Left forelimb (tissue), 1 donor: Measurements from ENCODE around the gene FAM229A.
"Not testable (repeated sequence)": the region's sequence is repeated elsewhere in the genome, so short reads cannot be mapped to it uniquely, and the experiment has no call there.

Experiments used
- DNase-seq: peaks from one replicate; pipeline ENCODE4 v3.0.0-alpha.2; 2018; ENCODE audit warnings: low spot score

Gene FAM229A

GRCh38 chr1:32376199-32376598 lies 13.9 kb upstream of the FAM229A start:
- no peak for DNase-seq

GRCh38 chr1:32373996-32374592 lies 11.8 kb upstream of the FAM229A start:
- no peak for DNase-seq

- no peak for DNase-seq
These were observed 10.0 kb upstream of the FAM229A start for GRCh38 chr1:32372149-32372756.

- DNase-seq = no peak
These were observed 5.8 kb upstream of the FAM229A start for GRCh38 chr1:32367912-32368635.

GRCh38 chr1:32365445-32365844 lies 3.2 kb upstream of the FAM229A start:
- DNase-seq = no peak

GRCh38 chr1:32364836-32365235 lies 2.6 kb upstream of the FAM229A start:
- no peak for DNase-seq

- no peak for DNase-seq
These were observed 1.4 kb upstream of the FAM229A start for GRCh38 chr1:32363713-32364112.

- peak; percentile 78 for DNase-seq
These were observed 411 bp downstream of the FAM229A start for GRCh38 chr1:32361674-32362473.

- DNase-seq = no peak
These were observed 994 bp downstream of the FAM229A start for GRCh38 chr1:32361308-32361673.

GRCh38 chr1:32358435-32358834 lies 3.9 kb downstream of the FAM229A start:
- no peak for DNase-seq

- DNase-seq = no peak
These were observed 4.7 kb downstream of the FAM229A start for GRCh38 chr1:32357614-32358013.

- no peak for DNase-seq
These were observed 5.8 kb downstream of the FAM229A start for GRCh38 chr1:32356478-32356877.

GRCh38 chr1:32355778-32356177 lies 6.5 kb downstream of the FAM229A start:
- DNase-seq = not testable (repeated sequence)

GRCh38 chr1:32353886-32354570 lies 8.3 kb downstream of the FAM229A start:
- DNase-seq = no peak

GRCh38 chr1:32353431-32353830 lies 8.9 kb downstream of the FAM229A start:
- DNase-seq = no peak

- DNase-seq = no peak
These were observed 9.4 kb downstream of the FAM229A start for GRCh38 chr1:32352831-32353383.

- no peak for DNase-seq
These were observed 10.0 kb downstream of the FAM229A start for GRCh38 chr1:32352239-32352745.

GRCh38 chr1:32351399-32352238 lies 10.7 kb downstream of the FAM229A start:
- DNase-seq = peak; percentile 95

- DNase-seq = no peak
These were observed 11.4 kb downstream of the FAM229A start for GRCh38 chr1:32350785-32351398.

GRCh38 chr1:32349211-32349708 lies 13.0 kb downstream of the FAM229A start:
- no peak for DNase-seq
